Mesendoderm (in vitro differentiated cells): Measurements from ENCODE around the gene MYH2.

Experiments
- DNase-seq: peaks from one replicate; pipeline ENCODE4 v3.0.0; 2013
- H2AK5ac ChIP-seq: 2 replicates; pipeline ENCODE4 v1.6.1; 2013; ENCODE audit warnings: low read length, inconsistent platforms
- H2BK120ac ChIP-seq: 2 replicates; pipeline ENCODE4 v1.6.1; 2013; ENCODE audit warnings: low read depth, mild to moderate bottlenecking, low read length, moderate library complexity, mixed read lengths
- H2BK15ac ChIP-seq: replicated peaks from 2 replicates; pipeline ENCODE4 v1.6.1; 2013; ENCODE audit warnings: low read depth, mild to moderate bottlenecking, moderate library complexity
- H2BK5ac ChIP-seq: 2 replicates; pipeline ENCODE4 v1.6.1; 2013; ENCODE audit warnings: low read length, inconsistent platforms
- H3K18ac ChIP-seq: 2 replicates; pipeline ENCODE4 v1.6.1; 2013; ENCODE audit warnings: mild to moderate bottlenecking, low read length, mixed read lengths
- H3K23ac ChIP-seq: one replicate; pipeline ENCODE4 v1.6.1; 2013; ENCODE audit warnings: low read length
- H3K27ac ChIP-seq: 2 replicates; pipeline ENCODE4 v1.5.1; 2013; ENCODE audit warnings: low read depth, mild to moderate bottlenecking, inconsistent platforms, low read length, moderate library complexity
- H3K27me3 ChIP-seq: 2 replicates; pipeline ENCODE4 v1.6.1; 2013; ENCODE audit warnings: low read length, control low read depth, mild to moderate bottlenecking, inconsistent platforms; ENCODE audit not compliant: insufficient read depth, poor library complexity
- H3K36me3 ChIP-seq: 2 replicates; pipeline ENCODE4 v1.6.1; 2013; ENCODE audit warnings: low read length, inconsistent platforms; ENCODE audit not compliant: control insufficient read depth, insufficient read depth
- H3K4ac ChIP-seq: one replicate; pipeline ENCODE4 v1.6.1; 2013; ENCODE audit warnings: low read depth, mild to moderate bottlenecking, low read length, moderate library complexity
- H3K4me1 ChIP-seq: 2 replicates; pipeline ENCODE4 v1.6.1; 2013; ENCODE audit warnings: low read depth, low read length, inconsistent platforms; ENCODE audit not compliant: control insufficient read depth
- H3K4me2 ChIP-seq: 2 replicates; pipeline ENCODE4 v1.6.1; 2013; ENCODE audit warnings: low read length
- H3K4me3 ChIP-seq: 2 replicates; pipeline ENCODE4 v1.5.1; 2013; ENCODE audit warnings: mild to moderate bottlenecking, low read length
- H3K56ac ChIP-seq: one replicate; pipeline ENCODE4 v1.6.1; 2013; ENCODE audit warnings: low read length
- H3K79me1 ChIP-seq: 2 replicates; pipeline ENCODE4 v1.6.1; 2013; ENCODE audit warnings: low read length, inconsistent platforms
- H3K79me2 ChIP-seq: 2 replicates; pipeline ENCODE4 v1.6.1; 2013; ENCODE audit warnings: mild to moderate bottlenecking, low read length; ENCODE audit not compliant: control insufficient read depth, insufficient read depth
- H3K9ac ChIP-seq: 2 replicates; pipeline ENCODE4 v1.6.1; 2013; ENCODE audit warnings: low read length, inconsistent platforms
- H4K5ac ChIP-seq: one replicate; pipeline ENCODE4 v1.6.1; 2013; ENCODE audit warnings: low read length
- H4K8ac ChIP-seq: one replicate; pipeline ENCODE4 v1.6.1; 2013; ENCODE audit warnings: low read depth, mild to moderate bottlenecking, control low read depth, low read length, moderate library complexity
- WGBS: extraction: QIAGEN DNeasy Blood & Tissue Kit; methylation state at CpG from one replicate; pipeline ENCODE4 v1.1.7; 2013; ENCODE audit warnings: low lambda C conversion rate, missing lambda C conversion rate; ENCODE audit not compliant: insufficient coverage; ENCODE audit errors: extremely low coverage; 5-methylcytosine and 5-hydroxymethylcytosine counted together

Gene MYH2

DNA sequence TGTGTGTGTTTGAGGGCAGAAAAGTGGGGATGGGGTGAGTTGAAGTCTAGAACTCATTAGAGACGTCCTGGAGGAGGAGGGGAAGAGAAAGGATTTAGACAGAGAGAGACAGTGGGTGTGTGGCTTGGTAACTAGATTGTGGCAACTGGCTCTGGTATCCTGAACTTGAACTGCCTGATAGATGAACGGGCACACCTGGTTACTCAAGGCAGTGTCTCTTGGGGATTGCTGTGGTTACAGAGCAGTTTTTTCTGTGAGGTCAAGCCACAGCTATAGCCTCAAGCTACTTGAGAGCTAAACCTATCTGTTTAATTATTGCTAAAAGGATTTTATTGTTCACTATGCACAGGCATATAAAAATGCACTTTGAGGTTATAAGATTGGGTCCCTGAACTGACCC is 29.8 kb upstream of the MYH2 start:
- no peaks in the 10 kb centered on the region for H3K79me1 ChIP-seq
- H2BK15ac ChIP-seq: no peak overlapping the region
- H4K5ac ChIP-seq: no peak overlapping the region
- no peak overlapping the region for H3K4me2 ChIP-seq
- no peak overlapping the region for H4K8ac ChIP-seq
- H3K56ac ChIP-seq: no peak overlapping the region
- H3K4ac ChIP-seq: no peak overlapping the region
- no peaks in the 10 kb centered on the region for H3K27me3 ChIP-seq
- no peaks in the 10 kb centered on the region for H3K4me1 ChIP-seq
- no peak overlapping the region for H3K27ac ChIP-seq
- no peak overlapping the region for H3K18ac ChIP-seq
- no peak overlapping the region for H3K9ac ChIP-seq
- no peak overlapping the region for H2BK5ac ChIP-seq
- DNase-seq: no peak
- H3K79me2 ChIP-seq: no peaks in the 10 kb centered on the region
- no peaks in the 10 kb centered on the region for H3K36me3 ChIP-seq
- no peak overlapping the region for H3K23ac ChIP-seq
- H2AK5ac ChIP-seq: no peak overlapping the region
- no peak overlapping the region for H3K4me3 ChIP-seq
- H2BK120ac ChIP-seq: no peak overlapping the region
- WGBS: no CpG with 5 or more reads among the region's 2 CpGs

- no peak overlapping the region for H2BK120ac ChIP-seq
- no peak for DNase-seq
- no peak overlapping the region for H4K5ac ChIP-seq
- H3K4me3 ChIP-seq: no peak overlapping the region
- no peak overlapping the region for H3K4ac ChIP-seq
- no peak overlapping the region for H2AK5ac ChIP-seq
- H3K79me2 ChIP-seq: no peaks in the 10 kb centered on the region
- H3K9ac ChIP-seq: no peak overlapping the region
- H3K4me2 ChIP-seq: no peak overlapping the region
- whole genome bisulfite sequencing: no CpG with 5 or more reads among the region's 5 CpGs
- no peak overlapping the region for H3K56ac ChIP-seq
- H3K4me1 ChIP-seq: no peaks in the 10 kb centered on the region
- H3K79me1 ChIP-seq: no peaks in the 10 kb centered on the region
- no peak overlapping the region for H3K23ac ChIP-seq
- no peak overlapping the region for H2BK5ac ChIP-seq
- no peak overlapping the region for H3K27ac ChIP-seq
- no peak overlapping the region for H4K8ac ChIP-seq
- H3K27me3 ChIP-seq: no peaks in the 10 kb centered on the region
- no peak overlapping the region for H3K18ac ChIP-seq
- no peaks in the 10 kb centered on the region for H3K36me3 ChIP-seq
- H2BK15ac ChIP-seq: no peak overlapping the region
Measured at GRCh38 chr17:10574324-10574723, 24.9 kb upstream of the MYH2 start.

GRCh38 chr17:10563991-10564660 is 14.7 kb upstream of the MYH2 start:
- no CpG with 5 or more reads among the region's 2 CpGs for WGBS

DNA sequence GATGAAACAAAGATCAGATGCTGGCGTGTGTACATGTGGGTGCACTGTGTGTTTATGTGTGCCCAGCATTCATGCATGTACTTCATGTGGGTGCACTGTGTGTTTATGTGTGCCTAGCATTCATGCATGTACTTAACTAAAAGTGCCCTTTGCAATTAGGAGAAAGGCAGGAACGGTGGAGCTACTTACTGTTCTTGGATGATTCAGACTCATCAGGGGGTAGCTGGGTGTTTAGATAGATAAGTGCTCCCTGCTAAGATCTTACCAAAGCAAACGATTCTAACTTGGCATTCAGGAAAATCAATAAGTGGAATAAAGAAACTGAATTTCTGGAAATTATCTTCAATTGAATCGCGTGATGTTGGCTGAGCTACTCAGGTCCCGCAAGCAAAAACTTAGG is 8.6 kb upstream of the MYH2 start:
- Histone ChIP-seq H2BK5ac (no peak overlapping the region), H3K4me2 (no peak overlapping the region), H4K5ac (no peak overlapping the region), H4K8ac (no peak overlapping the region), H2BK15ac (no peak overlapping the region), H3K36me3 (no peaks in the 10 kb centered on the region), H3K79me2 (no peaks in the 10 kb centered on the region), H3K79me1 (no peaks in the 10 kb centered on the region), H3K4me1 (no peaks in the 10 kb centered on the region), H3K4ac (no peak overlapping the region), H3K23ac (no peak overlapping the region), H3K27ac (no peak overlapping the region), H3K56ac (no peak overlapping the region), H3K9ac (no peak overlapping the region), H3K27me3 (no peaks in the 10 kb centered on the region), H3K18ac (no peak overlapping the region), H2AK5ac (no peak overlapping the region), H2BK120ac (no peak overlapping the region), H3K4me3 (no peak overlapping the region)
- WGBS: no CpG with 5 or more reads among the region's 6 CpGs
- DNase-seq: no peak

More at GRCh38 chr17:10563991-10564660, 14.7 kb upstream of the MYH2 start:
- Histone ChIP-seq H2AK5ac (no peak overlapping the region), H3K79me1 (no peaks in the 10 kb centered on the region), H2BK15ac (no peak overlapping the region), H3K4ac (no peak overlapping the region), H3K36me3 (no peaks in the 10 kb centered on the region), H4K8ac (no peak overlapping the region), H4K5ac (no peak overlapping the region), H3K4me3 (no peak overlapping the region), H3K56ac (no peak overlapping the region), H2BK5ac (no peak overlapping the region), H3K18ac (no peak overlapping the region), H3K23ac (no peak overlapping the region), H2BK120ac (no peak overlapping the region), H3K9ac (no peak overlapping the region), H3K4me2 (no peak overlapping the region), H3K4me1 (no peaks in the 10 kb centered on the region), H3K27me3 (no peaks in the 10 kb centered on the region), H3K27ac (no peak overlapping the region), H3K79me2 (no peaks in the 10 kb centered on the region)
- no peak for DNase-seq

- no peak overlapping the region for H3K4me2 ChIP-seq
- H3K27me3 ChIP-seq: no peaks in the 10 kb centered on the region
- DNase-seq: no peak
- no peaks in the 10 kb centered on the region for H3K36me3 ChIP-seq
- no peak overlapping the region for H2AK5ac ChIP-seq
- H3K18ac ChIP-seq: no peak overlapping the region
- no peak overlapping the region for H3K4ac ChIP-seq
- H3K79me2 ChIP-seq: no peaks in the 10 kb centered on the region
- no peak overlapping the region for H2BK5ac ChIP-seq
- no peak overlapping the region for H3K27ac ChIP-seq
- H4K5ac ChIP-seq: no peak overlapping the region
- no peak overlapping the region for H4K8ac ChIP-seq
- WGBS: no CpG with 5 or more reads among the region's 1 CpG
- H3K23ac ChIP-seq: no peak overlapping the region
- H3K4me3 ChIP-seq: no peak overlapping the region
- H3K4me1 ChIP-seq: no peaks in the 10 kb centered on the region
- H2BK15ac ChIP-seq: no peak overlapping the region
- no peaks in the 10 kb centered on the region for H3K79me1 ChIP-seq
- H3K56ac ChIP-seq: no peak overlapping the region
- no peak overlapping the region for H2BK120ac ChIP-seq
- no peak overlapping the region for H3K9ac ChIP-seq
Measured at GRCh38 chr17:10557422-10557821, 8.0 kb upstream of the MYH2 start.
